Astrocyte of the hippocampus (primary cell): Measurements from ENCODE around the gene TRAF2.
A peak's percentile ranks its signal among the peaks of the same experiment; 100 is the strongest.
"Not testable (repeated sequence)": the region's sequence is repeated elsewhere in the genome, so short reads cannot be mapped to it uniquely, and the experiment has no call there.

ENCODE experiments used
- DNase-seq: peaks from one replicate; pipeline ENCODE4 v3.0.0; 2011; ENCODE audit warnings: low read depth, low spot score

The TRAF2 gene, protein sequence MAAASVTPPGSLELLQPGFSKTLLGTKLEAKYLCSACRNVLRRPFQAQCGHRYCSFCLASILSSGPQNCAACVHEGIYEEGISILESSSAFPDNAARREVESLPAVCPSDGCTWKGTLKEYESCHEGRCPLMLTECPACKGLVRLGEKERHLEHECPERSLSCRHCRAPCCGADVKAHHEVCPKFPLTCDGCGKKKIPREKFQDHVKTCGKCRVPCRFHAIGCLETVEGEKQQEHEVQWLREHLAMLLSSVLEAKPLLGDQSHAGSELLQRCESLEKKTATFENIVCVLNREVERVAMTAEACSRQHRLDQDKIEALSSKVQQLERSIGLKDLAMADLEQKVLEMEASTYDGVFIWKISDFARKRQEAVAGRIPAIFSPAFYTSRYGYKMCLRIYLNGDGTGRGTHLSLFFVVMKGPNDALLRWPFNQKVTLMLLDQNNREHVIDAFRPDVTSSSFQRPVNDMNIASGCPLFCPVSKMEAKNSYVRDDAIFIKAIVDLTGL

GRCh38 chr9:136885950-136886578 lies at the start of gene TRAF2:
Gene TRAF2, plus strand, starts transcription at chr9:136886516. Its CDS starts 12,225 bp downstream, at chr9:136898741.
- peak; percentile 100 for DNase-seq

DNA sequence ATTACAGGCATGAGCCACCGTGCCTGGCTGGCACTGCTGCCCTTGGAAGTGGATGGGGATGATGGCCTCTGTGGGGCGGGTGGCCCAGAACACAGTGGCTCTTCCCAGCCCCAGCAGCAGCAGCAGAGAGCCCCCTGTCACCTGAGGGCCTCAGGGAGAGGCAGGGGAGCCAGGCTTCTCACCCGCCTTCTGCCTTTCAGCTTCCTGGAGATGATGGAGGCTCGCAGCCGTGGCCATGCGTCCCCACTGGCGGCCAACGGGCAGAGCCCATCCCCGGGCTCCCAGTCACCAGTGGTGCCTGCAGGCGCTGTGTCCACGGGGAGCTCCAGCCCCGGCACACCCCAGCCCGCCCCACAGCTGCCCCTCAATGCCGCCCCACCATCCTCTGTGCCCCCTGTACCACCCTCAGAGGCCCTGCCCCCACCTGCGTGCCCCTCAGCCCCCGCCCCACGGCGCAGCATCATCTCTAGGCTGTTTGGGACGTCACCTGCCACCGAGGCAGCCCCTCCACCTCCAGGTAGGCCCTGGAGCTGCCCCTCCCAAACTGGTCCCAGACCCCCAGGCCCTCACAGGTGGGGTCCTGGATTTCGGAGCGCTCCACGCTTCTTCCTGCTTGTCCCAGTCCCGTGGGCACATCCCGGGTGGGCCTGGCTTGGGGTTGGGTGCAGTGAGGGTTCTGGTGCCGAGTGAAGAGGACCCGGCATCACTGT lies 49.0 kb upstream of the TRAF2 start:
- DNase-seq = no peak

- not testable (repeated sequence) for DNase-seq
These were observed 48.4 kb upstream of the TRAF2 start for GRCh38 chr9:136837856-136838277.

- DNase-seq = no peak
These were observed 47.7 kb upstream of the TRAF2 start for GRCh38 chr9:136838314-136839228.

GRCh38 chr9:136839229-136840139 lies 46.8 kb upstream of the TRAF2 start:
- DNase-seq = no peak

DNA sequence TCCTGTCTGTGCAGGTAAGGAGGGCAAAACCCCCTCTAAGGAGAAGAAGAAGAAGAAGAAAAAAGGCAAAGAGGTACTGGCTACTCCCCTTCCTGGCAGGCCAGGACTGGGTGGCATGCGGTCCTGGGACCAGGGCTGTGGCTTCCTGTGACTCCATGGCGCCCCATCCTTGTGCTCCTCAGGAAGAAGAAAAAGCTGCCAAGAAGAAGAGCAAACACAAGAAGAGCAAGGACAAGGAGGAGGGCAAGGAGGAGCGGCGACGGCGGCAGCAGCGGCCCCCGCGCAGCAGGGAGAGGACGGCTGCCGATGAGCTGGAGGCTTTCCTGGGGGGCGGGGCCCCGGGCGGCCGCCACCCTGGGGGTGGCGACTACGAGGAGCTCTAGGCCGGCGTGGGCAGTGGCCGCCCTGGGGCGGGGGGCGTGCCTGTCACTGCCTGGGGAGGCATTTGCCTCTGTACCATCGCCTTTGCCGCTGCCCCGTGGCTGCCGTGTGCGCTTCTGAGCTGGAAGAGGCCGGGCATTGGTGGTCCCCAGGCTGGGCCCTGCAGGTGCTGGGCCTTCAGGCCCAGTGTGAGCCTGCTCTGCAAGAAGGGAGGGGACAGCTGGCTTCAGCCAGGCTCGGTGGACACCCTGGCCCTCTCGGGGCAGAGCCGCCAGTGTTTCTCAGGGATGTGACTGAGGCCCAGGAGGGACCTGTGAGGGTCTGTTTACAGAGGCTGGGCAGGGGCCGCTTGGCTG lies 46.0 kb upstream of the TRAF2 start:
- DNase-seq = no peak

GRCh38 chr9:136840877-136841645 lies 45.3 kb upstream of the TRAF2 start:
- peak; percentile 76 for DNase-seq

GRCh38 chr9:136841646-136842379 lies 44.5 kb upstream of the TRAF2 start:
- DNase-seq = not testable (repeated sequence)

GRCh38 chr9:136842380-136842948 lies 43.9 kb upstream of the TRAF2 start, which contains the start of gene AJM1:
Gene AJM1, plus strand, starts transcription at chr9:136842478. Its CDS starts 1,937 bp downstream, at chr9:136844415.
- DNase-seq = peak; percentile 90

DNA sequence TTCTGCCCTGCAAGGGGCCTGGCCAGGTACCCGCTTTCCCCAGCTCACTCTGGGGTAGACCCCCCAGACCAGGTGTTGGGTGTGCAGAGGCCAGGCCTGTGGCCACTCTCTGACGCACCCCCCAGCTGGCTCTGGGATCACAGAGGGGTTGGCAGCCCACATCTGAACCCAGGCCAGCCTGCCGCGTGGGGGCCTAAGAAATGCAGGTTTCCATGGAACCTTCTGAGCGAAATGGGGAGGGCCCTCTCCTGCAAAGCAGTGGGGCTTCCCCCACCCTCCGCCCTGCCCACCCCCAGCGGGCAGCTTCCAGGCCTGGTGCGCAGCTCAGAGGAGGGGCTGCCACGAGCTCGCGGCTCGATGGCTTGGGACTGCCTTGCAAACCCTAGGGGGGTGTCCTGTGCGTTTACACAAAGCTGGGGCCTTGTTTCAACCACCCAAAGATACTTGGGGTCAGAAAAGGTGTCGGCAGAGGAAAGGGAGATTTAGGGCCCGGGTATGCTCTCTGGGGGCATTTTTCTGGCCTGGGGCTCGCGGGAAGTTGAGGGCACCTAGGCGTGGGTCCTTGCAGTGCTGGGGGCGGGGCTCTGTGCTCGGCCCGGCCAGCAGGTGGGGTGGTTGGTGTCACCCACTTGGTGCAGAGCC lies 43.0 kb upstream of the TRAF2 start:
- not testable (repeated sequence) for DNase-seq

GRCh38 chr9:136843801-136844740 lies 42.2 kb upstream of the TRAF2 start:
- DNase-seq = peak; percentile 51

GRCh38 chr9:136844761-136845464 lies 41.4 kb upstream of the TRAF2 start:
- DNase-seq = no peak

DNA sequence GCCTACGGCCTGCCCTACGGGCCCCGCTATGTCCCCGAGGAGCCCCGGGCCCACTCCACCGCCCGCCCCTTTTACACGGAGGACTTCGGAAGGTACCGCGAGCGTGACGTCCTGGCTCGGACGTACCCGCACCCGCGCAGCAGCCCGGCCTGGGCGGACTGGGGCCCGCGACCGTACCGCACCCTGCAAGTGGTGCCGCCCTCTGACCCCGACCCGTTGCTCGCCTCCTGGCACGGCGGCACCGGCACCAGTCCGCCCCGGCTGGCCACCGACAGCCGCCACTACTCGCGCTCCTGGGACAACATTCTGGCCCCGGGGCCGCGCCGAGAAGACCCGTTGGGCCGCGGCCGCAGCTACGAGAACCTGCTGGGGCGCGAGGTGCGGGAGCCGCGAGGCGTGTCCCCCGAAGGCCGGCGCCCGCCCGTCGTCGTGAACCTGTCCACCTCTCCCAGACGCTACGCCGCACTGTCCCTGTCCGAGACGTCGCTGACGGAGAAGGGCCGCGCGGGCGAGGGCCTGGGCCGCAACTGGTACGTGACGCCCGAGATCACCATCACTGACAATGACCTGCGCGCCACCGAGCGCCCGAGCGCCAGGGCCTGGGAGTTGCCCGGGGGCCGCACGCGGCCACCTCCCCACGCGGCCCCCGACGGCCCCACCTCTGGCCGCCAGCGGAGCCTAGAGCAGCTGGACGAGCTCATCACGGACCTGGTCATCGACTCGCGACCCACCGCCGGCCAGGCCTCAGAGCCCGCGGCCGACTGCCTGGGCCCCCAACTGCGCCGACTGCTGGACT lies 40.7 kb upstream of the TRAF2 start:
- DNase-seq = no peak

DNA sequence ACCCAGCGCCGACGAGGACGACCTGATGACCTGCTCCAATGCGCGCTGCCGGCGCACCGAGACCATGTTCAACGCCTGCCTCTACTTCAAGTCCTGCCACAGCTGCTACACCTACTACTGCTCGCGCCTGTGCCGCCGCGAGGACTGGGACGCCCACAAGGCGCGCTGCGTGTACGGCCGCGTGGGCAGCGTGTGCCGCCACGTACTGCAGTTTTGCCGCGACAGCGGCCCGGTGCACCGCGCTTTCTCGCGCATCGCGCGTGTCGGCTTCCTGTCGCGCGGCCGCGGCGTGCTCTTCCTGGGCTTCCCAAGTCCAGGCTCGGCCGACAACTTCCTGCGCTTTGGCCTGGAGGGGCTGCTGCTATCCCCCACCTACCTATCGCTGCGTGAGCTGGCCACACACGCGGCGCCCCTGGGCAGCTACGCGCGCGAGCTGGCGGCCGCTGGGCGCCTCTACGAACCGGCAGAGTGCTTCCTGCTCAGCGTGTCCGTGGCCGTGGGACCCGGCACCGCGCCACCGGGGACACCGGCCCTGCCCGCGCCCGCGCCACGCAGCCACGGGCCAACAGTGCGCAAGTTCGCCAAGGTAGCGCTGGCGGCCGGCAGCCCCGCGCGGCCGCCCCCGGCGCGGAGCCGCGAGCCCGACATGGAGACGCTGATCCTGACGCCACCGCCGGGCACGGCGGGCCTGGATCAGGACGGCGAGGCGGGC lies 39.8 kb upstream of the TRAF2 start:
- DNase-seq = peak; percentile 29
